GM10248 (cell line): Measurements from ENCODE around the gene ZBTB7A.

Experiments
- CTCF ChIA-PET: fragments of 300-600 bp; sonication (Branson Sonifier 250); formaldehyde crosslinking; extraction: SDS; loops from one replicate; lab custom pipeline; 2021; ENCODE audit warnings: antibody characterized with exemption; lab: Yijun Ruan, JAX
- POLR2A ChIA-PET: fragments of 350-650 bp; sonication (Branson Sonifier 250); formaldehyde crosslinking; extraction: SDS; loops from one replicate; lab custom pipeline; 2020; ENCODE audit warnings: antibody characterized with exemption; lab: Yijun Ruan, JAX
- DNase-seq: peaks from one replicate; pipeline ENCODE4 v3.0.0; 2012; ENCODE audit errors: extremely low spot score
- CTCF ChIP-seq: IDR thresholded peaks from 2 replicates; pipeline ENCODE4 v1.5.1; 2012; ENCODE audit warnings: mild to moderate bottlenecking, low read depth; ENCODE audit errors: extremely low read depth, missing control alignments, control extremely low read depth

The ZBTB7A gene

GRCh38 chr19:4033028-4033956, 33.4 kb downstream of the ZBTB7A start:
- no peak for DNase-seq
- ChIA-PET POLR2A (no interaction called here), CTCF (interaction anchor here (1.4 kb wide), 1 partner anchor 26 kb away, joined by 4 read pairs; the partner anchor contains the start of gene PIAS4)
- TF ChIP-seq CTCF, result no peak

- TF ChIP-seq CTCF, result no peak
- CTCF ChIA-PET, result no interaction called here
- POLR2A ChIA-PET, result interaction anchor here (0.5 kb wide), 1 partner anchor 12 kb away, joined by 3 read pairs; no protein-coding TSS in a partner anchor
- no peak for DNase-seq
Observed at GRCh38 chr19:4032436-4032835, 34.3 kb downstream of the ZBTB7A start.

GRCh38 chr19:4031420-4031819, 35.3 kb downstream of the ZBTB7A start:
- ChIA-PET POLR2A (no interaction called here), CTCF (no interaction called here)
- TF ChIP-seq CTCF, result no peak
- DNase-seq, result no peak

- no peak for TF ChIP-seq CTCF
- ChIA-PET CTCF (no interaction called here), POLR2A (no interaction called here)
- no peak for DNase-seq
Observed at GRCh38 chr19:4030981-4031380, 35.7 kb downstream of the ZBTB7A start.

- ChIA-PET CTCF (no interaction called here), POLR2A (no interaction called here)
- TF ChIP-seq CTCF, result no peak
- no peak for DNase-seq
Observed at GRCh38 chr19:4030552-4030951, 36.1 kb downstream of the ZBTB7A start.

GRCh38 chr19:4029247-4029614, 37.5 kb downstream of the ZBTB7A start:
- POLR2A ChIA-PET, result interaction anchor here (0.6 kb wide), 1 partner anchor 187 kb away, joined by 4 read pairs; no protein-coding TSS in a partner anchor
- CTCF ChIA-PET, result no interaction called here
- TF ChIP-seq CTCF, result no peak
- DNase-seq, result no peak
